ELF-1 (cell line): ENCODE results near the gene LMO4.

ENCODE experiments used
- DNase-seq: peaks from one replicate; pipeline ENCODE4 v3.0.0-alpha.2; 2016; ENCODE audit warnings: low read depth, low spot score

LMO4 gene

GRCh38 chr1:87327376-87328271, 1.1 kb upstream of the LMO4 start:
- no peak for DNase-seq

GRCh38 chr1:87329051-87329525, 408 bp downstream of the LMO4 start:
- peak; percentile 63 for DNase-seq

GRCh38 chr1:87329526-87330056, 911 bp downstream of the LMO4 start:
- DNase-seq, result peak; percentile 18

GRCh38 chr1:87330057-87330884, 1.6 kb downstream of the LMO4 start:
- DNase-seq, result peak; percentile 81

- no peak for DNase-seq
Measured at GRCh38 chr1:87330885-87331364, 2.2 kb downstream of the LMO4 start.

- DNase-seq, result peak; percentile 89
Measured at GRCh38 chr1:87331365-87332241, 2.9 kb downstream of the LMO4 start.

- DNase-seq, result no peak
Measured at GRCh38 chr1:87333692-87334347, 5.1 kb downstream of the LMO4 start.

GRCh38 chr1:87334351-87335174, 5.9 kb downstream of the LMO4 start:
- DNase-seq, result peak; percentile 80

GRCh38 chr1:87335175-87335884, 6.7 kb downstream of the LMO4 start:
- DNase-seq, result peak; percentile 62

- no peak for DNase-seq
Measured at GRCh38 chr1:87336623-87337067, 8.0 kb downstream of the LMO4 start.

- no peak for DNase-seq
Measured at GRCh38 chr1:87337606-87338005, 8.9 kb downstream of the LMO4 start.

- DNase-seq, result no peak
Measured at GRCh38 chr1:87338566-87338965, 9.9 kb downstream of the LMO4 start.

- DNase-seq, result no peak
Measured at GRCh38 chr1:87344231-87344630, 15.6 kb downstream of the LMO4 start.

GRCh38 chr1:87346130-87346814, 17.6 kb downstream of the LMO4 start:
- no peak for DNase-seq

- DNase-seq, result no peak
Measured at GRCh38 chr1:87348341-87349019, 19.8 kb downstream of the LMO4 start.

- no peak for DNase-seq
Measured at GRCh38 chr1:87349036-87349435, 20.4 kb downstream of the LMO4 start.

GRCh38 chr1:87355894-87356293, 27.2 kb downstream of the LMO4 start:
- DNase-seq, result no peak

GRCh38 chr1:87356591-87356990, 27.9 kb downstream of the LMO4 start:
- no peak for DNase-seq
